Posterior vena cava (tissue), 2 donors: Measurements from ENCODE around the gene SUGCT. TPM values are rescaled to one million over a fixed set of nuclear protein-coding genes. Genes with fewer than 3 reads are reported as not detected.

Experiments used
- DNase-seq: peaks from one replicate; pipeline ENCODE4 v3.0.0-alpha.2; 2020; ENCODE audit warnings: low spot score
- intact Hi-C, 2 donors: fragments of 100-400 bp; cut with DNase I; formaldehyde crosslinking; loops; one replicate each; pipeline versions ENCODE4 v1.14.1 to v1.14.2; 2022 to 2023
- total RNA-seq, 2 donors: library from RNA; stranded (reverse); fragmentation: NEBNext Ultra II Directional; extraction: Animal tissue kit (Norgen Biotek cat#: 25700); gene quantifications; one replicate each; pipeline ENCODE4 v1.2.1, GENCODE V29; 2021
- donor health status: DM: yes; HTN: yes; CAD: no.
- donor health status: DM: yes; HTN: yes; CAD: no.

SUGCT gene
- total RNA-seq, 2 donors from 2014 or later, result 15.8 to 16.2 TPM

GRCh38 chr7:40880581-40880980 is 745.8 kb downstream of the SUGCT start:
- DNase-seq, result no peak
- intact Hi-C loops, result no loop called here

DNA sequence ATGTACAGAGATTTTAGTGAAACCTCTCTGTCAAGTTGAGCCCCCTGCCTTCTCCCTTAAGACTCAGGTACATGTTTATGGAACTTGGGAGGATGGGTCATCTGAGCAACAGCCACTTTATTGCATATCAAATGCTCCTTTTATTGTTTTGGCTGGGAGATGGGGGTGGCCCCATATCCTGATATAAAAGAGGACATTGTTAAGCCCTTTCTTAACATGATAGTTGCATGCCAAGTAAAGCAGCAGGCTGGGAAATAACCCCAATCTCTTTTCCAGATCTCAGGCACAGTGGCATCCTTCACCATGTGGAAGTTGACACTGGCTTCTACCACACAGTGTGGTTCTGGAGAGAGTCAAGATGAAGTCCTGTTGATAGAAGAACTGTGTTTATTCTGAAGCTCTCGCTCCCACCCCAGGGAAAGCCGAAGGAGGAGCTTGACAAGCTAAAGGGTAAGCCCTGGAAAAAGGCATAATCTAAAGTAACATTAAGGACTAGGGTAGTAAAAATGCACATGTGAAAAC is 746.7 kb downstream of the SUGCT start:
- DNase-seq, result no peak
- intact Hi-C loops, result no loop called here

GRCh38 chr7:40882071-40882658 is 747.4 kb downstream of the SUGCT start:
- intact Hi-C loops, result no loop called here
- DNase-seq, result no peak

GRCh38 chr7:40883826-40884225 is 749.0 kb downstream of the SUGCT start:
- intact Hi-C loops, result no loop called here
- no peak for DNase-seq

GRCh38 chr7:40884241-40884640 is 749.4 kb downstream of the SUGCT start:
- intact Hi-C loops, result no loop called here
- DNase-seq, result no peak

- intact Hi-C loops, result no loop called here
- DNase-seq, result no peak
Observed at GRCh38 chr7:40885503-40885902, 750.7 kb downstream of the SUGCT start.

- DNase-seq, result no peak
- intact Hi-C loops, result loop anchor here in 1 of 2 donors (1.0 kb wide), 1 partner anchor 26 kb away; no protein-coding TSS in a partner anchor
Observed at GRCh38 chr7:40887099-40887498, 752.3 kb downstream of the SUGCT start.

DNA sequence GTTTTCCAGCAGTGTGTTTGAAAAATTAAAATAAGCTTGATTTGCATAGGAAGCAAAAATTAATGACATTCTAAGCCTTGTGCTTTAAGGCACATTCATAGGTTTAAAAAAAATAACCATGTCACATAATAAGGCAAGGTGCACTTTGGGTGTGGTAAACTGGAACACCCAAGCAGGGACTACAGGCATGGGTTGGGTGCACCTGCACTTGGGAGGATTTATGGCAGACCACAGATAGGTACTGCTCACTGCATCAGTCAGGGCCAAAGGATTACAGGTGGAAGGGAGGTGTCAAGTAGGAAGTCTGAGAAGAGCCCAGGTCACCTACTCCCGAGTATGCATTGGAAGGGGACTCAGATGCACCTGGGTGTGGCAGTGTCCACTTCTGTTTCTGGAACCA is 753.7 kb downstream of the SUGCT start:
- no peak for DNase-seq
- intact Hi-C loops, result no loop called here

GRCh38 chr7:40889099-40889498 is 754.3 kb downstream of the SUGCT start:
- intact Hi-C loops, result no loop called here
- DNase-seq, result no peak

DNA sequence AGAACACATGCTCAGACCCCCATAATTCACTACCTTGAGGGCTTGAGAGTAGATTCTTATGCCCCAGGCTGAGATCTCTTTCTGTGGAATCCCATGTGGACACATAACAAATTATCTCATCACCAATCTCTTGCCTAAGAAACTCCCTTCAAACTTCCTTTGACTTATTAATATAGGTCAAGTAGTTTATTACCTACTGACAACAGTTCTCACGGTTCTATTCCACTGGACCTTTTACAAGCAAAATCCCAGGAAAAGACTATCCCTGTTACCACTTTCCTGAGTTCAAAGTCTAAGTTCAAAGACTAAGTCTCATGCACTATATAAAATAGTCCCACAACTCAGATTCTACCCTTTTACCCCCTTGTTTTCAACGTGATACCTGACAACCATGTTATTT is 754.7 kb downstream of the SUGCT start:
- no peak for DNase-seq
- intact Hi-C loops, result no loop called here

GRCh38 chr7:40890088-40890692 is 755.4 kb downstream of the SUGCT start:
- intact Hi-C loops, result no loop called here
- no peak for DNase-seq

DNA sequence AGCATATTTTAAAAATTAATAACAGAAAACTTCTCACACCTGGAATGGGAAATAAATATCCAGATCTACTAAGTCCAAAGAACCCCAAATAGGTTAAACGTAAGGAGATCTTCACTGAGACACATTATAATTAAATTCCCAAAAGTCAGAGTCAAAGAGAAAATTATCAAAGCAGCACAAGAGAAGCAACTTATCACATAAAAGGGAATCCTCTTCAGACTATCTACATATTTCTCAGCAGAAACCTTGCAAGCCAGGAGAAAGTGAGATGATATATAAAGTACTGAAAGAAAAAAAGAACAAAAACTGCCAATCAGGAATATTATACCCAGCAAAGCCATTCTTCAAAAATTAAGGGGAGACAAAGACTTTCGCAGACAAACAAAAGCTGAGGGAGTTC is 756.4 kb downstream of the SUGCT start:
- intact Hi-C loops, result no loop called here
- no peak for DNase-seq

GRCh38 chr7:40899151-40899550 is 764.3 kb downstream of the SUGCT start:
- intact Hi-C loops, result no loop called here
- DNase-seq, result no peak

DNA sequence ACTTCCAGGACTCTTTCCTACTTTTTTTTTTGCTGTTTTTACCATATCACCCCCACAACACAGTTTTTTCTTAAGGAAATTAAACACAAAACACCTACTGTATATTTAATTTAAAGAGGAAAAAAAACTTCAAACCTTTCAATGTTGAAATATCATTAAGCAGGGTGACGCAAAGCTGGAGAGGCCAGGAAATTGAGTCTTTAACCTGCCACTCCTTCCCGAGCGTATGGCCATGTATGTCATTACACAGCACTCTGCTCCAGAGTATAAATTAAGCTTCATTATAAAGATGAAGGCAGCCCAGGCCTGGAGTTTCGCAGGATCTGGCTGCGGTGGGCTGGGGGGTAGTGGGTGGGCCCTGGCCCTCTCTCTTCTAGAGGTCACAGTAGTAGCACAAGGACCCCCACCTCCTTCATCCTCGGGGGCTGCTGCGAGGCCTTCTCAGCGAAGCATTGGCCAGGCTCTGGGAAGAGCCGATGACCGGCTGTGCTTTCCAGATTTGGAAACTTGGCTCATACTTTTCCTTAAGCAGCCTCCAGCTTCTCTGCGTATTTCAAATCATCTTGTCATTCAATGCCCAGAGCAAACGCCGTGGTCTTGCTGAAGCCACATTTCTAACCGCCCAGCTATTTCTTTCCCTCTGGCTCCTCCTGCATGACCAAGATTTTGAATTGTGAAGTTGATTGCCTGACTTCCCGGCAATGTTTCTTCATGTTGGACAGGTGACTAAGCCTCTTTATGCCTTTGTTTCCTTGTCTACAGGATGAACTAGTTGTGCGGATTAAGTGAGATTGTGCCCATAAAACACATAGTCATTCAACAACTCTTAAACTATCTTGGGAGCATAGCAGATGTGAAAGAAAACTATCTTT is 765.1 kb downstream of the SUGCT start:
- intact Hi-C loops, result no loop called here
- DNase-seq, result no peak

GRCh38 chr7:40903872-40904271 is 769.1 kb downstream of the SUGCT start:
- intact Hi-C loops, result no loop called here
- DNase-seq, result no peak

GRCh38 chr7:40907286-40907685 is 772.5 kb downstream of the SUGCT start:
- DNase-seq, result no peak
- intact Hi-C loops, result no loop called here

GRCh38 chr7:40909346-40909980 is 774.7 kb downstream of the SUGCT start:
- intact Hi-C loops, result no loop called here
- DNase-seq, result no peak
